ENCODE results near the gene IDH1. TPM values are rescaled to one million over a fixed set of nuclear protein-coding genes. Genes with fewer than 3 reads are reported as not detected.

IDH1 gene
- total RNA-seq, 2 experiments from 2014 or later, result 21.1 to 23.7 TPM

Other genes starting within 250 kb of the IDH1 start
- 1 to 10 TPM; 4.5 to 5.2 TPM for gene PLEKHM3, start 229.5 kb downstream of the IDH1 start, total RNA-seq
- gene CRYGD, start 130.5 kb downstream of the IDH1 start, total RNA-seq, result not detected
- not detected for gene CRYGC, start 125.2 kb downstream of the IDH1 start, total RNA-seq
- gene CRYGB, start 108.9 kb downstream of the IDH1 start, total RNA-seq, result not detected
- gene CRYGA, start 91.5 kb downstream of the IDH1 start, total RNA-seq, result not detected
- gene C2orf80, start 65.0 kb downstream of the IDH1 start, total RNA-seq, result not detected
- 10 to 100 TPM; 19.3 to 21.5 TPM for gene PIKFYVE, start 11.2 kb upstream of the IDH1 start, total RNA-seq
- under 1 TPM in 1 of 2 experiments, not detected in 1; 0.14 TPM for gene PTH2R, start 151.7 kb upstream of the IDH1 start, total RNA-seq

Data from activated CD4-positive, alpha-beta T cell treated with anti-CD3 and anti-CD28 coated beads for 36 hours (primary cell).